RWPE2 (cell line): ENCODE results near the gene ZC3H4.
"Not testable (repeated sequence)": the region's sequence is repeated elsewhere in the genome, so short reads cannot be mapped to it uniquely, and the experiment has no call there.

Experiments
- ATAC-seq: fragments of 200-7000 bp; cut with Tn5 transposase; 3 replicates; pipeline ENCODE4 v1.9.1; 2021; ENCODE audit warnings: low read depth
- DNase-seq: peaks from one replicate; pipeline ENCODE4 v3.0.0-alpha.2; 2020; ENCODE audit warnings: low spot score
- H3K27ac ChIP-seq: fragments of 450-650 bp; 2 replicates; pipeline ENCODE4 v1.5.1; 2017; ENCODE audit warnings: mild to moderate bottlenecking; ENCODE audit not compliant: poor library complexity, severe bottlenecking
- H3K27me3 ChIP-seq: fragments of 250-450 bp; sonication (Bioruptor Pico); 2 replicates; pipeline ENCODE4 v1.5.1; 2021; ENCODE audit warnings: mild to moderate bottlenecking, moderate library complexity; ENCODE audit not compliant: insufficient read depth, poor library complexity, severe bottlenecking
- H3K36me3 ChIP-seq: fragments of 250-450 bp; sonication (Bioruptor Pico); 2 replicates; pipeline ENCODE4 v1.5.1; 2020; ENCODE audit warnings: low read depth, mild to moderate bottlenecking, moderate library complexity
- H3K4me1 ChIP-seq: fragments of 250-450 bp; sonication (Bioruptor Pico); 2 replicates; pipeline ENCODE4 v1.5.1; 2021; ENCODE audit warnings: mild to moderate bottlenecking, moderate library complexity; ENCODE audit not compliant: insufficient read depth, poor library complexity, severe bottlenecking
- H3K4me3 ChIP-seq: fragments of 250-450 bp; sonication (Bioruptor Pico); 2 replicates; pipeline ENCODE4 v1.5.1; 2021; ENCODE audit warnings: mild to moderate bottlenecking, moderate library complexity; ENCODE audit not compliant: severe bottlenecking
- H3K9me3 ChIP-seq: fragments of 250-450 bp; sonication (Bioruptor Pico); 2 replicates; pipeline ENCODE4 v1.5.1; 2021; ENCODE audit warnings: mild to moderate bottlenecking, moderate library complexity; ENCODE audit not compliant: severe bottlenecking
- TF ChIP-seq, protein P1 (sequence below): fragments of 450-650 bp; IDR thresholded peaks from one replicate; pipeline ENCODE4 v1.5.1; 2017; ENCODE audit warnings: mild to moderate bottlenecking, moderate library complexity; ENCODE audit not compliant: poor library complexity, severe bottlenecking

ZC3H4 gene

DNA sequence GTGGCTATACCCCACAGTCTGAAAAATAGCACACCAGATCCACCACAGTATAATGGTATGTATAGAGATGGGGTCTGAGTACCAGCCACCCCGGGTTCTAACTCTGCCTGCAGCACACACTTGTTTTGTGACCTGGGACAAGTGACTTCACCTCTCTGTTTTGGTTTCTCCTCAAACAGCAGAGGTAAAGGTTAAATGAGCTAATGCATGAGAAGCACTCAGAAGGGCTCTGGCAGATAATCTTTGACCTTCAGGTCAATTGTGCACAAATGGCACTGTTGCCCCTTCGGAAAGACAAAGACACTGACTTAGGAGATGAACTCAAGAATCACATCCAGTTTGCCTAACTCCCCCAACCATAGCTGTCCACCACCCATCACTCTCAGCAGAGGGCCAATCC lies 7.7 kb downstream of the ZC3H4 start:
- TF ChIP-seq, protein P1, sequence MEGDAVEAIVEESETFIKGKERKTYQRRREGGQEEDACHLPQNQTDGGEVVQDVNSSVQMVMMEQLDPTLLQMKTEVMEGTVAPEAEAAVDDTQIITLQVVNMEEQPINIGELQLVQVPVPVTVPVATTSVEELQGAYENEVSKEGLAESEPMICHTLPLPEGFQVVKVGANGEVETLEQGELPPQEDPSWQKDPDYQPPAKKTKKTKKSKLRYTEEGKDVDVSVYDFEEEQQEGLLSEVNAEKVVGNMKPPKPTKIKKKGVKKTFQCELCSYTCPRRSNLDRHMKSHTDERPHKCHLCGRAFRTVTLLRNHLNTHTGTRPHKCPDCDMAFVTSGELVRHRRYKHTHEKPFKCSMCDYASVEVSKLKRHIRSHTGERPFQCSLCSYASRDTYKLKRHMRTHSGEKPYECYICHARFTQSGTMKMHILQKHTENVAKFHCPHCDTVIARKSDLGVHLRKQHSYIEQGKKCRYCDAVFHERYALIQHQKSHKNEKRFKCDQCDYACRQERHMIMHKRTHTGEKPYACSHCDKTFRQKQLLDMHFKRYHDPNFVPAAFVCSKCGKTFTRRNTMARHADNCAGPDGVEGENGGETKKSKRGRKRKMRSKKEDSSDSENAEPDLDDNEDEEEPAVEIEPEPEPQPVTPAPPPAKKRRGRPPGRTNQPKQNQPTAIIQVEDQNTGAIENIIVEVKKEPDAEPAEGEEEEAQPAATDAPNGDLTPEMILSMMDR, result no peak
- Histone ChIP-seq H3K9me3 (no peaks in the 10 kb centered on the region), H3K27me3 (no peaks in the 10 kb centered on the region), H3K4me3 (no peak overlapping the region), H3K36me3 (peaks cover 40% of the 10 kb centered on the region), H3K27ac (no peak overlapping the region), H3K4me1 (peaks cover 33% of the 10 kb centered on the region)
- ATAC-seq (no peak), DNase-seq (no peak)

DNA sequence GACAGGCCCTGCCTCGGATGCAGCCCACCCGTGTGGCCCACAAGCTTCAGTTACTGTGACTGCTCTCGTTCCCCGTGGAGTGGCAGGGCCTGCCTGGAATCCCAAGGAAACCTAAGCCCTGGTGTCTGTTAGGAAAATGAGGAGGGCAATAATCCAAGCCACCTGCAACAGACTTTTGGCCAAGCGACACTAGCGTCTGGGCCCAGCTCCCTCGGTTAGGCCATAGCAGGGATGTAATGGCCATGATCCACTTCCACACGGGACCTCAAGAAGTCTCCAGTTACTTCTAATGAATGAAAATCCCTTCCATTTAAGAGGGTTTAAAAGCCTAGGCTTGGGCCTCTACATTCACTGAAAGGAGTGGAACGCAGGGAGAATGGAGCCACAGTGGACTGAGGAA lies 8.9 kb downstream of the ZC3H4 start:
- Histone ChIP-seq H3K27me3 (no peaks in the 10 kb centered on the region), H3K4me3 (no peak overlapping the region), H3K4me1 (peaks cover 27% of the 10 kb centered on the region), H3K27ac (no peak overlapping the region), H3K9me3 (no peaks in the 10 kb centered on the region), H3K36me3 (peaks cover 33% of the 10 kb centered on the region)
- DNase-seq (no peak), ATAC-seq (no peak)
- TF ChIP-seq, protein P1, result no peak

DNA sequence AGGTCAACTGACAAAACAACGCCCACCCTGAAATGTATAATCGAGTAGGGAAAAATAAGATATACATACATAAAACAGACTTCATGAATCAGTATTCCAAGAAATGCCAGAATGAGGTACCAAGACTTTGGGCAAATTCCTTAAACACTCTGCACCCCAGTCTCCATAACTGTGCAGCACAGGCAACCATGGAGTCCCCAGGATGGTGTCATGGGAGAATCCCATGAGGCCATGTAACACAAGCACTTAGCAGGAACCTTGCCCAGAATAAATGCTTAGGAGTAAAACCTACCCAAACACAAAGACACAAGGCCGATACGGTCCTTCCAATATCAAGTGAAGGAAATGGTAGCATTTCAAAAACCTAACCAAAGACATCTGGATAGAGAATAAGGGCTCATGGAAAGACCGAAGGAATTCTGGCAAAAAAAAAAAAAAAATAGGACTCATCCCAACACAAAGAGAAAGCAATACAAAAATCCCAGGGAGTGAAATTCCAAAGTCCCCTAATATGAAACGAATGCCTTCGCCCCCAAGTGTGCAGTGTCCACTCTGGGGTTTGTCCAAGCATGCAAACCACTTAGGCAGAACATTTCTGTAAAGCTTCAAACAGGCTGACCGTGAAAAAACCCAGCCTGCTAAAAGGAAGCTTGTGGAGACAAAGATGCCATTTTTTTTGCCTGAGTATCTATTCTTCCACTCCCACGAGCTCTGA lies 11.1 kb downstream of the ZC3H4 start:
- Histone ChIP-seq H3K27ac (no peak overlapping the region), H3K4me1 (peaks cover 6% of the 10 kb centered on the region), H3K27me3 (no peaks in the 10 kb centered on the region), H3K36me3 (peaks cover 32% of the 10 kb centered on the region), H3K4me3 (no peak overlapping the region), H3K9me3 (no peaks in the 10 kb centered on the region)
- TF ChIP-seq, protein P1, result no peak
- no peak for DNase-seq
- ATAC-seq, result no peak

DNA sequence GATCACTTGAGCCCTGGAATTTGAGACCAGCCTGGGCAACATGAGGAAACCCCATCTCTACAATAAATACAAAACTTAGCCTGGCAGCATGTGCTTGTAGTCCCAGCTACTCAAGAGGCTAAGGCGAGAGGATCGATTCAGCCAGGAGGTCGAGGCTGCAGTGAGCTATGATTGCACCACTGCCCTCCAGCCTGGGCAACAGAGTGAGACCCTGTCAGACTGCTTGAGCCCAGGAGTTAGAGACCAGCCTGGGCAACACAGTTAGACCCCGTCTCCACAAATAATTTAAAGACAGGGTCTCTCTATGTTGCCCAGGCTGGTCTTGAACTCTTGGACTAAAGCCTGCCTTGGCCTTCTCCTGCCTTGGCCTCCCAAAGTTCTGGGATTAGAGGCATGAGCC lies 12.5 kb downstream of the ZC3H4 start:
- H3K27ac ChIP-seq, H3K4me1 ChIP-seq, H3K4me3 ChIP-seq, H3K27me3 ChIP-seq, H3K9me3 ChIP-seq, ATAC-seq, DNase-seq: not testable (repeated sequence)
- H3K36me3 ChIP-seq, result peaks cover 32% of the 10 kb centered on the region

DNA sequence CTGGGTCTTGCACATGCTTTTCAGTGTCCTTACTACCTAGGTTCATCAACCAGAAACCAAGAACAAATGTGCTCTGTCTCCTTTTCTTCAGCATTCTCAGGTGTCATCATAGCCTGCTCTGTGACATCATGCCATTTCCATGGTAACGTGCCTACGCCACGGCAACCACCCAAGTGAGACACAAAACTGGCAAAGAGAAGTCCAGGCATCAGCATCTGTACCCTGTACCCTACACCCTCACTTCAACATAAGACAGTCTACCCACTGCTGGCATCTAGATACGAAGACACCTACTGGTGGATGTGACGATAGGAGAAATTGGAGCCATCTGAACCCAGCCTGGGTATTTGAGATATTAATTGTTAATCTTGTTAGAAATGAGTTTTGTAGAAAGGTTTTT lies 13.3 kb downstream of the ZC3H4 start:
- Histone ChIP-seq H3K4me3 (no peak overlapping the region), H3K27ac (no peak overlapping the region), H3K9me3 (no peaks in the 10 kb centered on the region), H3K4me1 (peaks cover 15% of the 10 kb centered on the region), H3K36me3 (peaks cover 29% of the 10 kb centered on the region), H3K27me3 (no peaks in the 10 kb centered on the region)
- ATAC-seq (no peak), DNase-seq (no peak)
- TF ChIP-seq, protein P1, result no peak
